Psoas muscle (tissue), 8 donors: ENCODE measurements around the gene DNASE1L2. TPM values are rescaled to one million over a fixed set of nuclear protein-coding genes. Genes with fewer than 3 reads are reported as not detected.

Experiments
- ATAC-seq, 4 donors: fragments of 200-7000 bp; cut with Tn5 transposase; one replicate each; pipeline ENCODE4 v1.9.1; 2020; ENCODE audit warnings: moderate library complexity in 3 of 4, mild to moderate bottlenecking in 2 of 4
- DNase-seq, 2 donors: peaks; one replicate each; pipeline ENCODE4 v3.0.0-alpha.2; 2020
- H3K27ac ChIP-seq: fragments of 200-600 bp; one replicate; pipeline ENCODE4 v1.8.0; 2022
- H3K27me3 ChIP-seq, 3 donors: fragments of 200-600 bp in 1 of 3; one replicate each; pipeline versions ENCODE4 v1.6.1 to v1.8.0; 2013 to 2022; ENCODE audit warnings: low read length in 2 of 3, mild to moderate bottlenecking in 2 of 3, moderate library complexity in 1 of 3; ENCODE audit not compliant: insufficient read depth in 3 of 3
- H3K36me3 ChIP-seq, 2 donors: fragments of 200-600 bp in 1 of 2; one replicate each; pipeline versions ENCODE4 v1.6.1 to v1.8.0; 2013 to 2022; ENCODE audit warnings: low read depth in 1 of 2, mild to moderate bottlenecking in 1 of 2, moderate library complexity in 1 of 2; ENCODE audit not compliant: insufficient read depth in 1 of 2
- H3K4me1 ChIP-seq: fragments of 200-600 bp; one replicate; pipeline ENCODE4 v1.8.0; 2022
- H3K4me3 ChIP-seq: fragments of 200-600 bp; one replicate; pipeline ENCODE4 v1.8.0; 2022; ENCODE audit warnings: mild to moderate bottlenecking
- H3K9me3 ChIP-seq: fragments of 200-600 bp; one replicate; pipeline ENCODE4 v1.8.0; 2022
- CTCF ChIP-seq: fragments of 200-600 bp; IDR thresholded peaks from one replicate; pipeline ENCODE4 v1.8.0; 2022; ENCODE audit warnings: antibody characterized with exemption
- WGBS, 3 donors: extraction: QIAGEN DNeasy Blood & Tissue Kit; methylation state at CpG; one replicate each; pipeline versions ENCODE4 v1.1.6 to v1.1.7; 2013; 5-methylcytosine and 5-hydroxymethylcytosine counted together
- intact Hi-C, 2 donors: fragments of 100-400 bp; cut with DNase I; formaldehyde crosslinking; loops; one replicate each; pipeline versions ENCODE4 v1.11.0 to v1.14.2; 2022
- polyA plus RNA-seq, 3 donors: library from polyadenylated mRNA; stranded (reverse); fragments of 200-250 nt; gene quantifications; one replicate each; pipeline ENCODE4 v1.2.3, GENCODE V29; 2013
- total RNA-seq, 4 donors: library from RNA; stranded (reverse); fragmentation: NEBNext Ultra II Directional in 2 of 4; extraction: Animal tissue kit (Norgen Biotek cat#: 25700) in 2 of 4; gene quantifications; one replicate each; pipeline versions ENCODE4 v1.2.1 to v1.2.4, GENCODE V29; 2021 to 2023
- donor health status: healthy with polysubstance abuse.
- donor health status: DM: no; HTN: no; CAD: no; lungs with moderate emphysema.
- donor health status: Bipolar disorder and iron deficiency.
- donor health status: healthy.
- donor health status: DM: yes; HTN: yes; CAD: no.
- donor health status: DM: no; HTN: no; CAD: no.
- donor health status: DM: no; HTN: no; CAD: no.
- donor health status: DM: yes; HTN: yes; CAD: no.

DNASE1L2 gene
- total and polyA plus RNA-seq, 7 donors = 0.17 to 1.2 (median 0.34) TPM

GRCh38 chr16:2232094-2232990 lies 3.9 kb upstream of the DNASE1L2 start:
- Histone ChIP-seq H3K27me3 (peaks cover 0 to 13% (median 4%) of the 10 kb centered on the region in 3 donors), H3K36me3 (peaks cover 3 to 80% of the 10 kb centered on the region in 2 donors), H3K4me3 (no peak overlapping the region), H3K4me1 (peaks cover 9% of the 10 kb centered on the region), H3K9me3 (no peaks in the 10 kb centered on the region), H3K27ac (no peak overlapping the region)
- DNase-seq (no peak), ATAC-seq (no peak)
- no peak for TF ChIP-seq CTCF
- 89% methylated on average over 40 to 41 of the region's 41 CpGs for WGBS, 3 donors
- intact Hi-C loops = no loop called here

- H3K4me1 ChIP-seq = peaks cover 9% of the 10 kb centered on the region
- no peaks in the 10 kb centered on the region for H3K9me3 ChIP-seq
- 85 to 91% (median 88%) methylated on average over 26 to 28 of the region's 28 CpGs for WGBS, 3 donors
- ATAC-seq (no peak), DNase-seq (no peak)
- peaks cover 3 to 76% of the 10 kb centered on the region in 2 donors for H3K36me3 ChIP-seq
- H3K4me3 ChIP-seq = no peak overlapping the region
- no peak for TF ChIP-seq CTCF
- H3K27ac ChIP-seq = no peak overlapping the region
- intact Hi-C loops = no loop called here
- H3K27me3 ChIP-seq = peaks cover 0 to 13% (median 4%) of the 10 kb centered on the region in 3 donors
These were observed 3.0 kb upstream of the DNASE1L2 start for GRCh38 chr16:2233046-2233775.

GRCh38 chr16:2233872-2234812 lies 2.1 kb upstream of the DNASE1L2 start:
- Histone ChIP-seq H3K27ac (no peak overlapping the region), H3K4me1 (peaks cover 9% of the 10 kb centered on the region), H3K4me3 (no peak overlapping the region), H3K36me3 (peaks cover 3 to 67% of the 10 kb centered on the region in 2 donors), H3K27me3 (peaks cover 0 to 13% (median 4%) of the 10 kb centered on the region in 3 donors), H3K9me3 (no peaks in the 10 kb centered on the region)
- no peak for ATAC-seq
- 93 to 96% (median 94%) methylated on average over 41 to 51 of the region's 51 CpGs for WGBS, 3 donors
- no peak for DNase-seq
- intact Hi-C loops = no loop called here
- TF ChIP-seq CTCF = no peak

- 90 to 93% (median 93%) methylated on average over 17 to 18 of the region's 18 CpGs for WGBS, 3 donors
- Histone ChIP-seq H3K9me3 (no peaks in the 10 kb centered on the region), H3K36me3 (peaks cover 3 to 67% of the 10 kb centered on the region in 2 donors), H3K4me1 (peaks cover 9% of the 10 kb centered on the region), H3K4me3 (no peak overlapping the region), H3K27me3 (peaks cover 0 to 13% (median 4%) of the 10 kb centered on the region in 3 donors), H3K27ac (no peak overlapping the region)
- intact Hi-C loops = no loop called here
- DNase-seq (no peak), ATAC-seq (no peak)
- no peak for TF ChIP-seq CTCF
These were observed 1.5 kb upstream of the DNASE1L2 start for GRCh38 chr16:2234813-2235170.
